A204.1 (cell line): ENCODE results near the gene SH3BGRL3.
"Not testable (repeated sequence)": the region's sequence is repeated elsewhere in the genome, so short reads cannot be mapped to it uniquely, and the experiment has no call there.

Source experiments
- FAIRE-seq: peaks from 2 replicates; lab custom pipeline; 2012; peaks lifted over from hg19 to GRCh38; lab: Jason Lieb, UNC

Gene SH3BGRL3

GRCh38 chr1:26279456-26280332, at the start of gene SH3BGRL3:
TSS of gene SH3BGRL3 (plus strand) at chr1:26280086. CDS start at chr1:26280156, 70 bp downstream.
- no peak for FAIRE-seq

GRCh38 chr1:26230682-26231081, 49.2 kb upstream of the SH3BGRL3 start:
- not testable (repeated sequence) for FAIRE-seq

GRCh38 chr1:26233903-26234643, 45.8 kb upstream of the SH3BGRL3 start, which contains the start of gene CEP85:
TSS of gene CEP85 (plus strand) at chr1:26234200. CDS start at chr1:26239784, 5,584 bp downstream.
- peak; percentile 99 for FAIRE-seq

GRCh38 chr1:26234644-26235370, 45.1 kb upstream of the SH3BGRL3 start:
- no peak for FAIRE-seq

GRCh38 chr1:26237230-26237966, 42.5 kb upstream of the SH3BGRL3 start:
- FAIRE-seq = no peak

- no peak for FAIRE-seq
Observed at GRCh38 chr1:26239936-26240335, 40.0 kb upstream of the SH3BGRL3 start.

GRCh38 chr1:26252718-26253117, 27.2 kb upstream of the SH3BGRL3 start:
- no peak for FAIRE-seq

- no peak for FAIRE-seq
Observed at GRCh38 chr1:26254404-26254803, 25.5 kb upstream of the SH3BGRL3 start.

GRCh38 chr1:26257222-26257621, 22.7 kb upstream of the SH3BGRL3 start:
- FAIRE-seq = no peak

GRCh38 chr1:26259005-26259404, 20.9 kb upstream of the SH3BGRL3 start:
- FAIRE-seq = no peak

- no peak for FAIRE-seq
Observed at GRCh38 chr1:26259578-26259977, 20.3 kb upstream of the SH3BGRL3 start.

GRCh38 chr1:26263212-26263611, 16.7 kb upstream of the SH3BGRL3 start:
- no peak for FAIRE-seq

- FAIRE-seq = no peak
Observed at GRCh38 chr1:26265405-26265804, 14.5 kb upstream of the SH3BGRL3 start.

GRCh38 chr1:26268290-26269197, 11.3 kb upstream of the SH3BGRL3 start:
- FAIRE-seq = no peak

- FAIRE-seq = no peak
Observed at GRCh38 chr1:26269198-26269550, 10.7 kb upstream of the SH3BGRL3 start.

- FAIRE-seq = no peak
Observed at GRCh38 chr1:26274801-26275425, 5.0 kb upstream of the SH3BGRL3 start.

GRCh38 chr1:26275580-26276431, 4.1 kb upstream of the SH3BGRL3 start:
- FAIRE-seq = peak; percentile 48

- FAIRE-seq = no peak
Observed at GRCh38 chr1:26276432-26276838, 3.5 kb upstream of the SH3BGRL3 start.

GRCh38 chr1:26277261-26277661, 2.6 kb upstream of the SH3BGRL3 start:
- FAIRE-seq = no peak
